DLD1 (cell line): ENCODE measurements around the gene SEMA3G.

Experiments used
- in situ Hi-C: cut with HindIII; loops from 2 replicates; pipeline ENCODE4 v1.10.0; 2017; ENCODE audit warnings: low sequenced_read_pairs

SEMA3G gene

DNA sequence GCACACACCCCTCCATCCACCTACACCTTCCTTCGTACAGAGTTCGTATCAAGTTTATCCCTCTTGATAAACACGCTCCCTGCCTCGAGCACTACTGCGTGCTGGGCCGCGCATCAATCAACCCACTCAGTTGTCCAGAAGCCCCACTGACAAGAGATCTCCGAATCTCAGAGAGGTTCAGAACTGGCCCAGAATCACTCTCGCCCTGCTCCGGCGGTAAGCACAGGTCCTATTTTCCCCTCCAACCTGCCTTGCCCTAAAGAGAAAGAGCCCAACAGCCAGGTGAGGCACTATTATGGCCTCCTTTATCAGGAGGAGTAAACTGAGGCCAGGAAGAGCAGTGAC lies 10.0 kb upstream of the SEMA3G start:
- in situ Hi-C loops: no loop called here

DNA sequence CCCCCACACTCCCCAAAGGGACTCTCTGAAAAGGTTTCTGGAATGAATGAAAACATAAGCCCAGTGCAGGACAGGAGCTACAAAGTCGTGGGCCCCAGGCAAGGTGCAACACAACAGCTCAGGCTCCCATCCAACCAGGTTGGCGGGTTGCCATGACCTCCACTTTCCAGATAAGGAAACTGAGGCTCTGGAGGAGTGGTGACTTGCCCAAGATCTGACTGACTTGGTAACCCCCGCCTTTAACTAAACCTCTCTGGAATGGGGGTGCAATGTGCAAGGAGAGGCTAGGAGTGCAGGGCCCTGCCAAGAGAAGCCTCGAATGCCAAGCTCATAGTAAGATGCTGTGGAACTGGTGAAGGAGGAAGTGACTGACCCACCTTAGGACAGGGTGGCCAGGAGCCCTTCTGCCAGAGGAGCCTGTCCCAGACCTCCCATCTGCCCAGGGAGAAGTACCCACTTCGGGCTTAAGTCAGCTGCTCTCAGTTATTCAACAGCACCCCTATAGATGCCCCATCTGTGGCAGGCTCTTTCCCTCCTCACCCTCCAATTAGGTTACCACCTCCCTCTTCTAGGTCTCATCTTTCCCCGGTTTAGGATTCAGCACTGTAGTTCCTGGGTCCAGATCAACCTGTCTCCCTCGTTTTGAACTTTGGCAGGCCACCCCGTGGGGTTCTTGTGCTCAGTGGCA lies 9.5 kb upstream of the SEMA3G start:
- in situ Hi-C loops: no loop called here

DNA sequence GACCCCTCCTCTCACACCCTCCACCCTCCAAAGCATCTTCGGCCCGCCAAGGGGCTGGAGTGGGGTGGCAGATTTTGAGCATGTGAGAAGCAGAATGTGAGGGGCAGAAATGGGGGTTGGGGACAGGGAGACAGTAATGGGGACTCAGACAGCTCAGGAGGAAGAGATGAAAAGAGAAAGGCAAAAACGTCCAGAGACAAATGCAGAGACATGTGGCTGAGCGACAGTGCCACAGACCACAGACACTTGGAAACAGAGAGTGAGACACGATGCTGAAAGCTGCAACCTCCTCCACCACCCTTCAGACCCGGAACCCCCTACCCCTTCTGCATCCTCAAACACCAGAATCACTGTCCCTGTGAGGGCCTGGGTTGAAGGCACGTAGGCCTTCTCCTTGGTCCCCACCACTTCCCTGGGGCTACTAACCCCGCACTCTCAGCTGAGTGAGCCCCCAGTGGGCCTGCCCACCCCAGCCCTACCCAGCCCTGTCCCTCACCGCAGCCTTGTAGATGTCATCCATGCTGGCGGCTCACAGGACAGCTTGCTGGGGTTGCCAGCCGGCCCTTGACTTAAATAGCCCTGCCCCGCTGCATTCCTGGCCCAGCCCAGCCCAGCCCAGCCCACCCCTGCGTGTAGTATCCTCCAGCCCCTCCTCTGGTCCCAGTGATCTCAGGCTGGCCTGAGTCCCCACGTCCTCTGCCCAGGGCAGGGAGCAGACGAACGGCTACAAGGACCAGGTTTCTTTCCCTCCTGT lies 8.8 kb upstream of the SEMA3G start, which contains the start of gene TNNC1:
TSS of gene TNNC1 (minus strand) at position 546 of the 754 bp plus-strand sequence. CDS start at position 520, 26 bp downstream.
- in situ Hi-C loops: no loop called here

DNA sequence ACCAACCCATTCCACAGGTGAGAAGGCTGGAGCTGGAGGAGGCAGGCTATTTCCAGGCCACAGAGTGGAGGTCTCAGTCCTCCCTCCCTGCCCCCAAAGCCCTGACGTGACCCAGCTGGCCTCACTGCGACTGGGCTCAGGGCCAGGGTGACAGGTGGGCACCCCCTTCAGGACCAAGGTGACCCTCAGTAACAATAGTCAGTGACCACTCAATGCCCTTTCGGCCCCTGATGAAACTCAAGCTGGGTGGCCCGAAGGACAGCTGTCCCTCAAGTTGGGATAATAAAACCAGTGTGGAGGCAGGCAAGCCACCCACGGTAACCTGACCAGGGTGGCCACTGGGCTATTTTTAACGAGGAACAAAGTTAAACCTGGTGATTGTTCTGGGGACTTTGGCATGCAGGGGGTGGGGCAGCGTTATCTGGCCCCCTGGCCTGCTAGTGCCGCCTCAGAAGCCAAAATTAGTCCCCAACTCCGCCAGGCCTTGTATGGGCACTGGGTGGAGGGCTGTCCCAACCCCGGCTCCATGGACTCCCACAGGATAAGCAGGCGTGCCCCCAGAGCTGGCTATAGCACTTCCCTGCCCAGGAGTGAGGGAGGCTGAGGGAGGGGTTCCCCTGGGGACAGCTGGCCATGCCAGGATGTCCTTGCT lies 7.8 kb upstream of the SEMA3G start:
- in situ Hi-C loops: no loop called here

DNA sequence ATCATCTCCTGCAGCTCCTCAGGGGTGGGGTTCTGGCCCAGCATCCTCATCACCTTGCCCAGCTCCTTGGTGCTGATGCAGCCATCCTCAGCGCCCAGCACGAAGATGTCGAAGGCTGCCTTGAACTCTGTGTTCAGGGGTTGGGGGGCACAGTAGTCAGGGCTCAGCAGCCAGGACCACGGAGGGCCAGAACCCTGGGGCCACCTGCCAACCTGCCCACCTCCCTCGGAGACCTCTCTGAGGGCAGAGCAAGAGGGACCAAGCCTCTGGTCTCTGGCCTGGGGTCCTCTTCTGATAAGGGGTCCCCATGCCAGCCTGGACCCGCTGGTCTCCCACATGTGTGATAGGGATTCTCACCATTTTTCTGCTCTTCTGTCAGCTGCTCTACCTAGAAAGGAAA lies 7.2 kb upstream of the SEMA3G start:
- in situ Hi-C loops: no loop called here

DNA sequence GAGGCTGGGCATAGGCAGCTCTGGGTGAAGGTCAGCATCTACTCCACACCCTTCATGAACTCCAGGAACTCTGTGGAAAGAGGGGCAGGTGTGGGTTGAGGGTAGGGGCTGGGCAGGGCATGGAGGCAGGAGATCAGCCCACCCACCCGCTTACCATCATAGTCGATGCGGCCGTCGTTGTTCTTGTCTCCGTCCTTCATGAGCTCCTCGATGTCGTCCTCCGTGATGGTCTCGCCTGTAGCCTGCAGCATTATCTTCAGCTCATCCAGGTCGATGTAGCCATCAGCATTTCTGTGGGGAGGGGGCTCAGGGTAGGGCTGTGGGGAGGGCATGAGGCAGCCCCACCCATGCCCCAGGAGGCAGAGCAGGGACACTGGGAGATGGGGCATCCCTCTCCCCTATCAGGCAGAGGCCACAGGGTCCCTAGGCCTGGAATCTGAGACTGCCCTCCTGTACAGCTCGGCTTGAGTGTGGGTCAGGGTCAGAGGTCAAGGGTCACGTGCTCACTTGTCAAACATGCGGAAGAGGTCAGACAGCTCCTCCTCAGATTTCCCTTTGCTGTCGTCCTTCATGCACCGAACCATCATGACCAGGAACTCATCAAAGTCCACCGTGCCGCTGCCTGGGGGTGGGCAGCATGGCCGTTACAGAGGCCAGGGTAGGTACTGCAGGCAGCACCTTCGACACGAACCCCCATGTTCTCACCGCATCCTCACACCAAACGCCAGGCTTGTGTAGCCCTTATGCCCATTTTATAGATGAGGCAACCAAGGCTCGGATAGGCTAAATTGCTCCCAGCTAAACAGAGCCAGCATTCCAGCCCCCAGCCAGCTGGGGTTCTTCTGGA lies 6.6 kb upstream of the SEMA3G start:
- in situ Hi-C loops: no loop called here

DNA sequence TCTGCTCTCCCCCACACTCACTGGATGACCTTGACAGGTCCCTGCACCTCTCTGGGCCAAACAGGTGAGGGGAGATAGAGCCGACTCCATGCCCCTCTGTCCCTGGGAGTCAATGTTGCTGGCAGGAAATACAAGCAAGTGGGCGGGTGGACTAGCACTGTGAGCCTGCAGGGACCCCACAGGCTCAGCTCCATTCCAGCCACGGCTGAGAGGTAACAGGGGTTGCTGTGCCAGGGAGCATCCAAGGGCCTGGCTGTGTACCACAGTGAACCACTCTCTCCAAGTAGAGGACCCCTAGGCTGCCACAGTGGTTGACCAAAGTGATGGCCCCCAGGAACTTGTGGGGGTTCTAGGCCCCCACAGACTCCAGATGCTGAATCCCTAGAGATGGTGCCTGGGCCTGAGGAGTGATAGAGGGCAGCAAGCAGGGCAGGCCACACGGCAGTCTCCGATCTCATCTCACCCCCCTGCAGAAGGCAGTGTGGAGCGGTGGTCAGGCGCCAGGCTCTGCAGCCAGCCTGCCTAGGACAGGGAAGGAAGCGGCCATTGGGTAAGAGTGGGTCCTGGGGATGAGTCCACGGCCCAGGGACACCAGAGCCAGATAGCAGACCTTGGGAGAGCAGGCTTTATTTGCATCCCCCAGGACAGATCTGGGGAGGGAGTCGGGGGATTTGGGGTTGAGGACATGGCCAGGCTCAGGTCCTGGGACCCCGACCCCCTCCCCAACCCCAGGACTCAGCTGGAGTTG lies 5.8 kb upstream of the SEMA3G start:
- in situ Hi-C loops: no loop called here

DNA sequence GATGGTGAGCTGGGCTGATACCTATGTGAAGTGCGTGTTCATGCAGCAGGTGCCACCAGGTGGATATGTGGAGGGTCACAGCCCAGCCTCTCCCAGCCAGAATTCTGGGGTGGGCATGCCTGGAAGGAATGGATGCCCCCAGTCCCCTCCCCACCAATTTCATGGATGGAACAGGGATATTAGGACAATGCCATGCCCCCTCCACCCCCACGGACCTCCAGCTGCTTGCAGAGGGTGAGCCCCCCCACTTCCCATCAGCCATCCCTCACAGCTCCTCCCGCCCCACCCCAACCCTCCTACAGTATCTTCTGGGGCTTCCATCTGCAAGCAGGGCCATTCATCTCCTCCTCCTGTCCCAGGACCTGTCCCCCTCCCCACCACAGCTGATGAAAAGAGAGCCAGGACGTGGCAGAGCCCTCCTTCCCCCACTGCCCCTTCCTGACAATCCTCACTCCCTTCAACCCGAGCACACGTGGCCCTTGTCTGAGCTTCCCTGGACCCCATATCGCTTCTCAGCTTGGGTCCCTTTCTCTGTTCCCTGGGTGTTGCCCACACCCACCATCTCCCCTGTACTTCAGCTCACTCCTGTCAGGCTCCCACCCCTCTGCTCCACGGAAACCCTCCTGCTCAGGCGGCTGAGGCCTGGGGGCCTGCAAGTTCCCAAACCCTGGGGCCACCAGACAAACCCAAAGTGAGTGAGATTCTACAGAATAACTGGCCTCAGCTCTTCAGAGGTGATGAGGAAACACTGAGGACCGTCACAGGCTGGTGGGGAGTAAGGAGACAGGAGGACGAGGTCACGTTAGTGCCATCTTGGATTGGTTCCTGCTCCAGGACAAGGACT lies 2.8 kb upstream of the SEMA3G start:
- in situ Hi-C loops: no loop called here

DNA sequence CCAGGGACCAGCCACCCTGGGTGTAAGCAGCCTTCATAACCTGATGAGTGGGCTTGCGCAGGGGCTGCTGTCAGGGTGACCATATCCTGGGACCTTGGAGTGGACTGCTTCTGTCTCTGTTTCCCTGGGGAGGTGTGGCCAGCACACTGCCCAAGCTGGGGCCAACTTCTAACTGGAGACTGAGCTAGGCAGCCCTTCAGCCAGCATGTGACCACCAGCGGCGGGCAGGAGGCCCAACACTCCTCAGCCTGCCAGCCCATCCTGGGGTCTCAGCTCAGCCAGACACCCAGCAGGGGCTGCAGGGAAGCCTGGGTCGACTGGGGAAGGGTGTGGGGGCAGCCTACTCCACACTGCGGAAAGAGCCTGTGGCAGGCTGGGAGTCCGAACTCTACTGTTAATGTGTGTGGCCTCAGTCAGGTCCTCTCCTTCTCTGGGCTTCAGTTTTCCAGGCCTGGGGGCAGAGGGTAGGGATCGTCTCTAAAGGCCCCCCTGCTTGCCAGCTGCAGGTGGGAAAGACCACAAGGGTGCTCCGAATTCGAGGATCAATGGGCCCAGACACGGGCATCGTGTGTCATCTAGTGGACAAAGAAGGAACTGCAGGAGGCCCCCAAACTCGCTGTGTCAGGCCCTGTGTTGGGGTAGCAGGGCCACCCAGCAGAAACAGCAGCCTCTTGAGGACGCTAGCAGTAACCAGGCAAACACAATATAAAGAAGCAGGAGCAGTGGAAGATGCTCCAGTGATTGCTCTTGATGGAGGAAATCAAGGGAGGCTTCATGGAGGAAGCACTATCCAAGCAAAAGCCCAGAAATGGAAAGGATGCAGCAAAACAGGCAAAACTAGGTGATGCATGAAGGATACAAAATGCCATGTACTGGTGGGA lies 2.0 kb upstream of the SEMA3G start:
- in situ Hi-C loops: no loop called here

DNA sequence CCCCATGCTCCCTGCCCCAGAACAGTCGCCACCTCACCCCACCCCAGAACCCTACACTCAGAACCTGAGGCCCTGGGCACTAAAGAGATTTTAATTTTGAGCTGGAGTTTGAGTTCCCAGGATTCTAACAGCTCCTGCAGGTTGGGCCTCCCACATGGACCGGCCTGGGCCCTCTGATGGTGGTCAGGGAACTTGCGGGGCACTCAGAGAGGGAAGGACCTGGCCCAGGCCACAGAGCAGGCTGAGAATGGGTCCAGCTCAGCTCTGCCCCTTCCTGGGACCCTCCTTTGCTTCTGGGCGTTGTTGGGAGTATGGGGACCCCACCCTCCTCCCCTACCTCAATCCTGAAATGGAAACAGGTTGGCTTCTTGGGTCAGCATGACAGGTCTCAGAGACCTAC lies 1.1 kb upstream of the SEMA3G start:
- in situ Hi-C loops: no loop called here

DNA sequence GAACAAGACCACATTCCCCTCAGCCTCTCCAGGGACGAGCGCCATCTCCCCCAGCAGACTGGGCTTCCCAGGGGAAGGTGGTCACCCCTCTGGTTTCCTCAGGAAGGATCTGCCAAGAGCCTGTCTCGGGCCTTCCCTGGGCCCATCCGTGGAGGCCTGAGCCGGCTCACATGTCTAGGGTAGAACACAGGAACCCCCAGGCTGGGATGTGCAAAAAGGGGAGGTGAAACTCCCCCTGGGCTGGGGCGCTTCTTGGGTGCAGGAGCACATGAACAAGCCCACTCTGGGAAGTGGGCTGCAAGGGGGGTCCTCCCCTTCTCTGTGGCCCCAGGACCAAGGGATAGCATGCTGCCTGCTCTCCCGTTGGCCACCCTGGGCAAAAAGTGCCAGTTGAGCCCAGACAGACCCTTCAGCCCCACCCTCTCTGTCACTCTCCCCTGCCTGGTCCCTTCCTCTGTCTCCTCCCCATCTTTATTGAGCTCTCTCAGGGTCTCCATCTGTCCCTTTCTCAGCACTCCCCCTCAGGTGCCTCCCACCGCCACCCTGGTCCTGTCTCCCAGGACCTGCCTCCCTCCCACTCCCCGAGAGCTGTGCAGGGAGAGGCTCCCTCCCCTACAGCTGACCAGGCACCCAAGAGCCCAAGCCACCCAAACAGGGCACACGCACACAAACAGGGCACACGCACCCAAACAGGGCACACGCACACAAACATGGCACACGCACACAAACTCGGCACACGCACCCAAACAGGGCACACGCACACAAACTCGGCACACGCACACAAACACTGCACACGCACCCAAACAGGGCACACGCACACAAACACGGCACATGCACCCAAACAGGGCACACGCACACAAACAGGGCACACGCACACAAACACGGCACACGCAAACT lies 864 bp downstream of the SEMA3G start:
- in situ Hi-C loops: no loop called here

DNA sequence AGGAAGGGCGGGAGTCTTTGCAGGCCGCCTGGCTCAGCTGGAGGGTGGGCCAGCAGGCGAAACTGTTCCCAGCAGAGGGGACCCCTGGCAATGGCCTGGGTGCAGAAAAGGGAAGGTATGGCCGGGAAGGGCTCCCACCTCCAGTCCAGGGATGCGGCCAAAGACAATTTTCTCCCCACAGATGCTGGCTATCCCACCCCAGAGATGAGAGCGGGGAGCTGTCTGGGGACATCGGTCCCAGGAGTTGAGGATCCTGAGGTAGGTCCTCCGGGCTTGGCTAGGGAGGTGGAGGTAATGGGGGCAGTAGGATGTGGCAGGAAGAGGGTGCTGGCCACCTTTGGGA lies 1.7 kb downstream of the SEMA3G start:
- in situ Hi-C loops: no loop called here

DNA sequence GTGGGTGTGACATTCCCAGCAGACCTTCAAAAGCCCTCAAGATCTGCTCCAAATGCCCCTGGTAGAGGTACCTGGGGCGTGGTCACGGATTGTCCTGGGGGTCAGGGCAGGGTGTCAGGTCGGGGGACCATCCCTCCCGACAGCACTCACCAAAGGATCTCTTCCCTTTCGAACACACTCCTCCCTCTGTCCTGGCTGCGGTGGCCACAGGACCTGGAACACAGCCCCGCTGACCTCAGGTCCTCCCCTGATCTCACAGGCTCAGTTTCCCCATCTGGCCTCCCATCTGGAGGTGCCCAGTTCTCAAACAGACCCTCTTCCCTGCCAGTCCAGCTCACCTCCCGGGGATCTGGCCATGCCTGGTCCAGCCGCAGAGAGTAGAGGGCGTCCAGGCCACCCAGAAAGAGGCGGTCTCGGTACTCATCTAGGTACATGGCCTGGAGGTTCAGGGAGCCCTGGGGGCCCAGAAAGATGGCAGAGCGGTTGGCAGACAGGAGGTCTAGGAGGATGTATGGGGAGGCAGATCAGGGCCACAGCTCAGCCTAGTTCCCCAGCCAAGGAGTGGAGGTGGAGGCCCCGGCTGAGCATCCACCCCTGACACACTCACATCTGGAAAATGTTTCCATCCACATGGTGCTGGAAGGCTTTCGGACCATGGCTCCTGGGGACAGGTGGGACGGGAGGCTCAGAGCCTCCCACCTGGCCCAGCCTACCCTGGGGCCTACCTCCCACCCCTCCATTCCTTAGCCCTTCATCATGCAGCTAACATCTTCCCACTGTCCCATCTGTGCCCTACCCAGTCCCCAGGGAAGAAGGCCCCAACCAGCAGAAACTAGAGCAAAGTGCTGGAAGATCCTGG lies 2.3 kb downstream of the SEMA3G start:
- in situ Hi-C loops: no loop called here

DNA sequence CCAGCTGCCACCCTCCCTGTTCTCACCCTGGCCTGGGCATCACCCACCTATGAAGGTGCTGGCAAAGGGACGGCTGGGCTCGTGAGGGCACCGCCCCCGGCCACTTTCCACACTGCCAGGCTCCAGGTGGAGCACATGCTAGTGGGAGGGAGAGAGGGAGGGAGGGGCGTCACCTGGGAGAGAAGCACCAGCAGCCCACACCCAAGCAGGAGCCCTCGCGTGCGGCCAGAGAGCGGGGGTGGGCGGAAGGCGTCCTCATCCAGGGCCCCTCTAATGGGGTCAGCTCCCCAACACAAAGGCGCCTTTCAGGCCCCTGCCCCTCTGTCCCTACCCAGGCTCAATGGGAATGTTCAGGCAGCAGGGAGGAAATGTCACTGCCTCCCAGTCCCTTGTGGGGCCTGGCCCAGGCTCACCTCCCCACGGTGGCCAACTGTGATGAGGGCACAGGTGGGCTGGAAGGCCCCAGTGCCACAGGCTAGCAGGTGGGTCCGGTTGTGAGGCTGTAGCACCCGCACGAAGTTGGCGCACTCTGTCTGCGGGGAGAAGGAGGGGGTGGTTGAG lies 3.1 kb downstream of the SEMA3G start:
- in situ Hi-C loops: no loop called here

DNA sequence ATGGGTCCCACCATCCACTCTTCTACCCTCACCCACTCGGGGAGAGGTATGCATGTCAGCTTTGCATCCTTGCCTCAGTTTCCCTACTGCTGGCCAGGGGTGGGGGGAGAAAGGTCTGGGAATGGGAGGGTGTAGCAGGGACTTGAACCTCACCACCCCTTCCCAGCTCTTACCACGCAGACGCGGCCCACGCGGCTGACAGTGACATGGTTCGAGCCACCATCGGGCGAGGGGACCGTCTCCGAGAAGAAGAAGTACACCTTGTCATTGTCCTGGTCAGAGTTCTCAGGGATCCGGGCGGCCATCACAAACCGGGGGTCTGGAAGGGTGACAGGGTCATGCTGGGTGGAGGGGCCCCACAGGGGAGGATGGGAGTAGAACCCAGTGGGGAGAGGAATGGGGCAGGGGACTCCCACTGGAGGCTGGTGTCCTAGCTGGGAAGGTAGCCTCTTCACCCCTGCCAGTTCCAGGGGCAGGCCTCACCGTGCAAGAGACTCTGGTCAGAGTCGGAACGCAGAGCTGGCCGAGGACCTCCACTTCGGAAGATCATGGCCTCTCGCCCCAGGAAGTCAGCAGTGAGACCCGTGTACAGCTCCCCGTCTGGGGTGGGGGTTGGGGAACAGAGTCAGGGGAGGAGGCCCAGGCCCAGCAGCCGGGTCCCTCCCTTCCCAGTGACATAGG lies 3.7 kb downstream of the SEMA3G start:
- in situ Hi-C loops: no loop called here

DNA sequence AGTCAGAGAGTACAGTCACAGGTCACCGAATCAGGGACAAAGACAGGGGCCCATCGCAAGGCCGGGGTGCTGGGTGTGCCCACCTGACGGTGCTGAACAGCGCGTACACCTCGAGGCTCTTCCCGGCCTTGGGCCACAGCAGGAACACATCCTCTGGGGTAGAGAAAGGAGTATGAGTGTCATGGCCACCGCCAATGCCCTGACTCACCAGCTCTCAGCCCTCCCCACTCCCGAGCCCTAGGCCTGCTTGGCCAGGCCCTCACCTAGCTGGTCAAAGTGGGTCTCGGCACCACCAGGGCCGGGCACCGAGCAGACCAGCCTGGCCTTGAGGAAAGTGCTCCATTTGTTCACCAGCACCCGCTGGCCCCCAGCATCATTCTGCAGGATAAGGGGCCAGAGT lies 4.2 kb downstream of the SEMA3G start:
- in situ Hi-C loops: no loop called here
